Activated CD8-positive, alpha-beta memory T cell treated with anti-CD3 and anti-CD28 coated beads, Interleukin-2, amount 50 U/mL, for 1 hour (primary cell): ENCODE data around the gene GORAB.

Experiments
- DNase-seq: peaks from one replicate; pipeline ENCODE4 v3.0.0-alpha.2; 2020; ENCODE audit errors: extremely low read depth

Gene GORAB

DNA sequence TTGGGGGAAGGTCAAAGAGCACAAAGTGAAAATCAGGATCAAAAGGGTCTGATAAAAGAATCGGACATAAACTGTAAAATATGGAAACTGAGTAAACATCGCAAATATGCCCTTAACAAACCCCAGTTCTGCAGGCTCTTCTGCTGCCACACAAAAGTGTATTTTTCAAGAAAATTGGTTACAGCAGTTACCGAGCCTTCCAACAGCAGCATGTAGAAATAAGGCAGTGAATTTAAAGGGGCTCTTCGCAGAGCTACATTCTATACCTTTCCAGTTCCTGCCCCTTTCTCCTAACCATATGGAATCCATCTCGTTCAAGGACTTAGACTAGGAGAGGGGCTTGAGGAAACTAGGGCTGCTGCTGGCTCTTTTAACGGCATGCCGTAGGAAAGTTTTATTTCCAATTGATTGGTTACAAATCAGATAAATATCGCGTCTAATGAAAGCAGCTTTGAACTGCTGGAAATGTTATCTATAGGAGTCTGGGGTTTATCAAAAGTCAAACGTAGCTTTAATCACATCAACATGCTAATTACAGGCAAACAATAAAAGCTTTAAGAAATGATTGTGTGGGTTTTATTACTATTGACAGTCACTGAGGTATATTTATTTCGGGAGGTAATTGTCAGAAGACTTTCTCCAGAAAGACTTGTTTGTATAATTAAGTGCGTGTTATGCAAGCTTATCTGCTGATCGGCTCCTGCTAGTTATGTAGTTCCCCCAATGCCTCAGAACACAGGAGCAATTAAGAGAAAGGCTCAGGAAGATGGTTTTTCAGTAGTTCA, 59.1 kb downstream of the GORAB start:
- DNase-seq: no peak

DNA sequence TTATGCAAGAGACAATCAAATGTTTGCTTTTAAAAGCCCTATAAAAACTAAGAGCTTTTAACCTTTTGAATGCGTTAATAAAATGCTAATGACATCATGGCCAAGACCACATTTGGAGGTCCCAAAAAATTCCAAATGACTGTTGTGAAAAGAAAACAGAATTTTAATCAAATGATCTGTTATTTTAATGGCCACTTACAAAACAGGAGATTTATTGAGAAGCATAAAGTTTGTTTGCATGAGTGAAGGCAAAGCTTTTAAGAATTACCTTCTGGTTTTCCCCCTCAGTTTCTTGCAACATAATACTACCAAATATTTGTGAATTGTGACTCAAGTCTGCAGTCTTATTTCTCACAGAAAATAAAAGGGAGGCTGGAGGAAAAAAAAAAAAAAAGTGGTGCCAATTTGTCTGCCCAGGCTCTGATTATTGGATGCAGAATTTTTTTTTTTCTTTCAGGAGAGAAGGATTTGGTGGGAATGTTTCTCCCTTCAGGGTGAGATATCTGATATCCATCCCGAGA, 60.7 kb downstream of the GORAB start:
- no peak for DNase-seq

DNA sequence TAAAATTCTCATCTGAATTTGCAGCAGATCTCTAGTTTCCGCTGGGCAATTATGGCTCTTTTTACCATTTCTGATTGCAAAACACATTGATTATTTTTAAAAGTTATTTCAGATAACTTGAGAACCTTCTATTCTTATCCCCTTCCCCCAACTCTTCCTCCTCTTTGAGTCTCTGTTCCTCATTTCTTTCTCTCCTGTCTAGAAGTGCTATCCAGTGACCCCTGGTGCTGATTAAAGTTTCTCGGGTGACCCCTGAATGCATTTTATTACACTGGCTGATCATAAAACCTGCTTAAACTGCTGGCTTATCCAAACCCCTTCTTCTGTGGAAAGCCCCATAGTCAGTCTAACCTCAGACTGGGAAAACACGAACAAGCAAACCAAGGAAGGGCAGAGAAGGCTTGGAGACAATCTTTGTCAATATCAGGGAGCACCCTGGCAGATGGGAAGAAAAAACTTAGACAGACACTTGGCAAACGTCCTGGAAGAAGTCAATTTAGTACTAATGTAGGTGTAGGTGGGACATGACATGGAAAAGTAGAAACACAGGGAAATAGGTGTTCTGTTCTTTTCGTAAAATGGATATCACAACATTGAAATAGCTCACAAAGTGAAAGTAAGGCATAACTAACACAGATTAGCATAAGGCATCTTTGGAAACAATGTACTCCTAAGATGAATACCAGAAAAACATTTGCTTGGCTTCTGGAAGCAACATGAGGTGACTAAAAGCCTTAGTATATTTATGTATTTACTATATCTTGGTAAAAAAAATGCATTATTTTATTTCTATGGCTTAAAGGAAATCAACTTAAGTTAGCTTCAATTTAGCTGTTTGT, 61.4 kb downstream of the GORAB start:
- no peak for DNase-seq

DNA sequence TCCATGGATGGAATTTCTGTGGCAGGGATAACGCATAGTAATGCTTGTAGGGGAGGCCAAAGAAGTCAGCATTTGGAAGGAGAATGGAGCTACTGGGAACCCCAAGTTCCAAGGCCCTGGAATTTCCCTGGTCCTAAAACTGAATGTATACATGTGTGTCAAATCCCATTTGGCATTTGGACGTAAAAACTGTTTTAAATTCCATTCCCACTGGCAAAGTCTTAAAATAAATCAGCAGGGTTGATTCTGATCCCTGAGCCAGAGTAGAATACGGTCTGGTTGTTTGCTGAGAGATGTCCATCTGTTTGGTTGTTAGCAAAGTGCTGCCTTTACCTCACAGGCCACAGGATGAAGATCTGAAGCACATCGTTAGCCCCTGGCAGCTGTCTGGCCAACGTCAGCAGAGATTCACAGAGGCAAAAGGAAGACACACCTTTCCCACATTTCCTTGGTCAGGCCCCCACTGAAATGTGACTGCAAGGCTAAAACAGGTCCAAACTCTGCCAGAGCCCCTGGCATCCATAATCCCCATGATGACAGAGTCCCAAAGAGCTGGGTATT, 62.2 kb downstream of the GORAB start:
- no peak for DNase-seq

DNA sequence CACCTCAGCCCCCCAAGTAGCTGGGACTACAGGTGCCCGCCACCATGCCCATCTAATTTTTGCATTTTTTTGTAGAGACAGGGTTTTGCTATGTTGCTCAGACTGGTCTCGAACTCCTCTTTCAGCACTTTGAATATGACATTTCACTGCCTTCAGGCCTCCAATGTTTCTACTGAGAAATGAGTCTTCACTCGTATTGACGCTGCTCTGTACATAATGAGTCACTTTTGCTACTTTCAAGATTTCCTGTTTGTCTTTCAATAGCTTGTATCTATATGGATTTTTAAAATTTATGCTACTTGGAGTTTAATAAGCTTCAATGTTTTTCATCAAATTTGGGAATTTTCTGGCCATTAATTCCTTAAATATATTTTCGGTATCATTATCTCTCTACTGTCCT, 64.7 kb downstream of the GORAB start:
- no peak for DNase-seq

DNA sequence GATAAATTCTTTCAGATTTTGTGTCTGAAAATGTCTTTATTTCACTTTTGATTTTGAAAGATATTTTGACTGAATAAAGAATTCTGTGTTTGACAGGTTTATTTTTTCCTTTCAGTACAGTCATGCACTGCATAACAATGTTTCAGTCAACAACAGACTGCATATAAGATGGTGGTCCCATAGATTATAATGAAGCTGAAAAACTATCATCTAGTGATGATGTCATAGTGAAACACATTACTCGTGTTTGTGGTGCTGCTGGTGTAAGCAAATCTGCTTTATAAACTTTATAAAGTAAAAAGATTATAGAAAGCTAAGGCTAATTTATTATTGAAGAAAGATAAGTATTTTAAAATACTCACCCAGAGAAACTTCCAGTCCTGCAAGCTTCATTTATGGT, 66.7 kb downstream of the GORAB start:
- DNase-seq: no peak

DNA sequence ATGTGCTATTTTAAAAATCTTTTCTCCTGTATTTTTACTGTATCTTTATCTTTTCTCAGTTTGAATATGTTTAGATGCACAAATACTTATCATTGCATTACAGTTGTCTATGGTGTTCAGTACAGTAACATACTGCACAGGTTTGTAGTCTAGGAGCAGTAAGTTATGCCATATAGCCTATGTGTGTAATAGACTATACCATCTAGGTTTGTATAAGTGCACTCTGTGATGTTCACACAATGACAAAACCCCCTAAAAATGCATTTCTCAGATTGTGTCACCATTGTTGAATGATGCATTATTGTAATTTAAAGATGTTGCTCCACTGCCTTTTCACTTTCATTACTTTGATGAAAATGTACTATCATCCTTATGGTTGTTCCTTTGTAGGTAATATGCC, 67.1 kb downstream of the GORAB start:
- no peak for DNase-seq

DNA sequence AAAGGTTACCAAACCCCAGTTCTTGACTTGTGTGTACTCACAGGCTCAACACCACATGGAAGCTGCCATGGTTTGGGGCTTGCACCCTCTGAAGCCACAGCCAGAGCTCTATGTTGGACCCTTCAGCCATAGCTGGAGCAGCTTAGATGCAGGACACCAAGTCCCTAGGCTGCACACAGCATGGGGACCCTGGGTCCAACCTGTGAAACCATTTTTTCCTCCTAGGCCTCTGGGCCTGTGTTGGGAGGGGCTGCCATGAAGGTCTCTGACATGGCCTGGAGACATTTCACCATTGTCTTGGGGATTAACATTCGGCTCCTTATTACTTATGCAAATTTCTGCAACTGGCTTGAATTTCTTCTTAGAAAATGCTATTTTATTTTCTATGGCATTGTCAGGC, 69.9 kb downstream of the GORAB start:
- no peak for DNase-seq
